Neural cell (in vitro differentiated cells): ENCODE measurements around the gene SNX2. TPM values are rescaled to one million over a fixed set of nuclear protein-coding genes. Genes with fewer than 3 reads are reported as not detected.
A peak's percentile ranks its signal among the peaks of the same experiment; 100 is the strongest.

Experiments
- H2AFZ ChIP-seq: fragments of 200-600, 300-800 bp; sonication (generic), shearing (Covaris generic); 2 replicates; pipeline ENCODE4 v1.6.0; 2014; ENCODE audit warnings: low read depth, mild to moderate bottlenecking, antibody characterized with exemption, low read length, moderate library complexity
- H3F3A ChIP-seq: fragments of 200-600 bp; shearing (Covaris generic); 2 replicates; pipeline ENCODE4 v1.6.1; 2016; ENCODE audit warnings: mild to moderate bottlenecking, moderate library complexity, mixed read lengths, antibody characterized with exemption, low read length; ENCODE audit not compliant: insufficient read depth, poor library complexity, severe bottlenecking
- H3K27ac ChIP-seq: fragments of 200-600, 300-800 bp; sonication (generic), shearing (Covaris generic); 2 replicates; pipeline ENCODE4 v1.5.1; 2014; ENCODE audit warnings: mild to moderate bottlenecking, low read length, moderate library complexity
- H3K27me3 ChIP-seq: fragments of 300-800, 200-600 bp; sonication (generic), shearing (Covaris generic); 2 replicates; pipeline ENCODE4 v1.6.0; 2014; ENCODE audit warnings: mild to moderate bottlenecking, low read depth, low read length, moderate library complexity; ENCODE audit not compliant: insufficient read depth
- H3K36me3 ChIP-seq: fragments of 300-800, 200-600 bp; sonication (generic), shearing (Covaris generic); 2 replicates; pipeline ENCODE4 v1.5.1; 2014; ENCODE audit warnings: mild to moderate bottlenecking, antibody characterized with exemption, low read length, moderate library complexity; ENCODE audit not compliant: insufficient read depth
- H3K4me2 ChIP-seq: fragments of 300-800, 200-600 bp; sonication (generic), shearing (Covaris generic); 2 replicates; pipeline ENCODE4 v1.6.0; 2014; ENCODE audit warnings: mild to moderate bottlenecking, low read length
- H3K4me3 ChIP-seq: fragments of 300-800, 200-600 bp; sonication (generic), shearing (Covaris generic); 2 replicates; pipeline ENCODE4 v1.5.1; 2014; ENCODE audit warnings: mild to moderate bottlenecking, low read length, moderate library complexity
- H3K79me2 ChIP-seq: fragments of 200-600 bp; shearing (Covaris generic); replicated peaks from 2 replicates; pipeline ENCODE4 v1.6.0; 2014; ENCODE audit warnings: mild to moderate bottlenecking, low read length, moderate library complexity; ENCODE audit not compliant: insufficient read depth
- H3K9ac ChIP-seq: fragments of 300-800, 200-600 bp; sonication (generic), shearing (Covaris generic); 2 replicates; pipeline ENCODE4 v1.6.1; 2016; ENCODE audit warnings: mild to moderate bottlenecking, low read length, mixed read lengths
- H3K9me2 ChIP-seq: fragments of 200-600 bp; shearing (Covaris generic); 2 replicates; pipeline ENCODE4 v1.6.1; 2016; ENCODE audit warnings: mild to moderate bottlenecking, low read length, mixed read lengths; ENCODE audit not compliant: insufficient read depth
- H3K9me3 ChIP-seq: fragments of 200-600, 300-800 bp; sonication (generic), shearing (Covaris generic); 2 replicates; pipeline ENCODE4 v1.6.1; 2016; ENCODE audit warnings: mild to moderate bottlenecking, mixed run types, low read length, moderate library complexity, mixed read lengths
- H4K20me1 ChIP-seq: fragments of 200-600 bp; shearing (Covaris generic); 2 replicates; pipeline ENCODE4 v1.6.1; 2016; ENCODE audit warnings: mild to moderate bottlenecking, mixed run types; ENCODE audit not compliant: insufficient read depth
- CTCF ChIP-seq: fragments of 450-650 bp; IDR thresholded peaks from 2 replicates; pipeline ENCODE4 v1.5.1; 2014; ENCODE audit warnings: antibody characterized with exemption, mild to moderate bottlenecking, moderate library complexity; ENCODE audit not compliant: poor library complexity, severe bottlenecking
- EP300 ChIP-seq: fragments of 450-650 bp; conservative IDR thresholded peaks from 2 replicates; pipeline ENCODE4 v1.6.1; 2014; ENCODE audit warnings: antibody characterized with exemption, mild to moderate bottlenecking, moderate library complexity; ENCODE audit not compliant: poor library complexity, severe bottlenecking
- EZH2 ChIP-seq: fragments of 200-600, 300-800 bp; shearing (Covaris generic), sonication (generic); IDR thresholded peaks from 2 replicates; pipeline ENCODE4 v1.6.1; 2014; ENCODE audit warnings: antibody characterized with exemption, low read length, borderline replicate concordance, mild to moderate bottlenecking; ENCODE audit not compliant: insufficient read depth, poor library complexity, severe bottlenecking
- MXI1 ChIP-seq: fragments of 450-650 bp; conservative IDR thresholded peaks from 2 replicates; pipeline ENCODE4 v1.6.1; 2014; ENCODE audit warnings: antibody characterized with exemption, mild to moderate bottlenecking; ENCODE audit not compliant: poor library complexity, severe bottlenecking
- POLR2AphosphoS5 ChIP-seq: IDR thresholded peaks from 2 replicates; pipeline ENCODE4 v1.6.1; 2012
- RAD21 ChIP-seq: fragments of 450-650 bp; conservative IDR thresholded peaks from 2 replicates; pipeline ENCODE4 v1.6.1; 2014; ENCODE audit warnings: antibody characterized with exemption, mild to moderate bottlenecking, moderate library complexity
- REST ChIP-seq: IDR thresholded peaks from 2 replicates; pipeline ENCODE4 v1.6.1; 2012; ENCODE audit warnings: borderline replicate concordance
- SMC3 ChIP-seq: fragments of 450-650 bp; conservative IDR thresholded peaks from 2 replicates; pipeline ENCODE4 v1.6.1; 2014; ENCODE audit warnings: antibody characterized with exemption, mild to moderate bottlenecking, moderate library complexity; ENCODE audit not compliant: poor library complexity
- TAF1 ChIP-seq: IDR thresholded peaks from 2 replicates; pipeline ENCODE4 v1.6.1; 2012; ENCODE audit warnings: low read depth
- polyA plus RNA-seq: library from polyadenylated mRNA; depleted of rRNA; stranded (reverse); fragments of >200 nt; gene quantifications from 2 replicates; pipeline ENCODE4 v1.2.3, GENCODE V29; 2014

Gene SNX2
- polyA plus RNA-seq, 1 donor from 2014 or later, result 36.1 TPM

GRCh38 chr5:122816756-122817155, 41.9 kb downstream of the SNX2 start:
- no peaks in the 10 kb centered on the region for H3K79me2 ChIP-seq
- no peak overlapping the region for H3K4me3 ChIP-seq
- no peaks in the 10 kb centered on the region for H4K20me1 ChIP-seq
- no peak overlapping the region for H3K27ac ChIP-seq
- H3F3A ChIP-seq, result no peaks in the 10 kb centered on the region
- no peaks in the 10 kb centered on the region for H3K36me3 ChIP-seq
- no peaks in the 10 kb centered on the region for H3K9me3 ChIP-seq
- no peak overlapping the region for H3K9ac ChIP-seq
- no peak overlapping the region for H2AFZ ChIP-seq
- no peaks in the 10 kb centered on the region for H3K9me2 ChIP-seq
- no peaks in the 10 kb centered on the region for H3K27me3 ChIP-seq
- H3K4me2 ChIP-seq, result no peak overlapping the region
- peak; percentile 25 for TF ChIP-seq EP300
- TF ChIP-seq MXI1, result no peak

- H3K27ac ChIP-seq, result no peak overlapping the region
- H3K79me2 ChIP-seq, result no peaks in the 10 kb centered on the region
- H3K4me2 ChIP-seq, result no peak overlapping the region
- H3K9me3 ChIP-seq, result no peaks in the 10 kb centered on the region
- no peak overlapping the region for H3K9ac ChIP-seq
- H4K20me1 ChIP-seq, result no peaks in the 10 kb centered on the region
- H3K9me2 ChIP-seq, result no peaks in the 10 kb centered on the region
- no peaks in the 10 kb centered on the region for H3K36me3 ChIP-seq
- H3F3A ChIP-seq, result no peaks in the 10 kb centered on the region
- H3K4me3 ChIP-seq, result no peak overlapping the region
- no peak for TF ChIP-seq EP300
- TF ChIP-seq MXI1, result no peak
- no peak for TF ChIP-seq RAD21
- no peak for TF ChIP-seq EZH2
- TF ChIP-seq REST, result no peak
- no peaks in the 10 kb centered on the region for H3K27me3 ChIP-seq
- H2AFZ ChIP-seq, result no peak overlapping the region
Measured at GRCh38 chr5:122831984-122832383, 57.1 kb downstream of the SNX2 start.

GRCh38 chr5:122835681-122836080, 60.8 kb downstream of the SNX2 start:
- Histone ChIP-seq H3K4me2 (no peak overlapping the region), H2AFZ (no peak overlapping the region), H3K27ac (no peak overlapping the region), H3K9me2 (no peaks in the 10 kb centered on the region), H3K36me3 (no peaks in the 10 kb centered on the region), H3F3A (no peaks in the 10 kb centered on the region), H3K4me3 (no peak overlapping the region), H3K27me3 (no peaks in the 10 kb centered on the region), H3K9ac (no peak overlapping the region), H3K9me3 (no peaks in the 10 kb centered on the region), H4K20me1 (no peaks in the 10 kb centered on the region), H3K79me2 (no peaks in the 10 kb centered on the region)
- TF ChIP-seq EZH2 (no peak), CTCF (no peak), RAD21 (no peak), TAF1 (no peak), SMC3 (no peak), MXI1 (no peak), POLR2AphosphoS5 (no peak), EP300 (no peak), REST (no peak)
